Measurements from ENCODE around the gene ADARB2. TPM values are rescaled to one million over a fixed set of nuclear protein-coding genes. Genes with fewer than 3 reads are reported as not detected.

The ADARB2 gene
- total RNA-seq, 1 donor from 2014 or later: 0.22 TPM

DNA sequence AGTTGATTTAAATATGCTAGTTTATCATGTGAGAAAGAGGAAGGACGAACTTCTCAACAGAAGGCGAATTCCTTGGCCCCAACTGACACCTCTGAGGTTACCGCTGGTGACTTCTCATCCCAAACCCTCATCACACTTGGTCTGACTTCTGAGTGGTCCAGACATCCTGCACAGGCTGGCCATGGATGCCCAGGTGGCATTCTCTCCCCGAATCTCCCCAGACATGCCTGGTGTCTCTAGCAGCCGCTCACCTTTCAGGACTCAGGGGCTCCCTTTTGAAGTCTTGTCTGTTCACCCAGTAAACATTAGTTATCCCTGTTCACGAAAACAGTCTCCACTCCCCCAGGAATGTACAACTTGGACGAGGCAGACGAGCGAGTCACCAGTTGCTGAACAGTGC, 157.7 kb downstream of the ADARB2 start:
- ATAC-seq (no peak), DNase-seq (no peak)
- intact Hi-C loops (cut with micrococcal nuclease): no loop called here

GRCh38 chr10:1579141-1579491, 158.2 kb downstream of the ADARB2 start:
- intact Hi-C loops (cut with micrococcal nuclease): no loop called here
- DNase-seq (no peak), ATAC-seq (no peak)

- intact Hi-C loops (cut with micrococcal nuclease): no loop called here
- DNase-seq: no peak
- no peak for ATAC-seq
Observed at GRCh38 chr10:1578392-1579140, 158.8 kb downstream of the ADARB2 start.

DNA sequence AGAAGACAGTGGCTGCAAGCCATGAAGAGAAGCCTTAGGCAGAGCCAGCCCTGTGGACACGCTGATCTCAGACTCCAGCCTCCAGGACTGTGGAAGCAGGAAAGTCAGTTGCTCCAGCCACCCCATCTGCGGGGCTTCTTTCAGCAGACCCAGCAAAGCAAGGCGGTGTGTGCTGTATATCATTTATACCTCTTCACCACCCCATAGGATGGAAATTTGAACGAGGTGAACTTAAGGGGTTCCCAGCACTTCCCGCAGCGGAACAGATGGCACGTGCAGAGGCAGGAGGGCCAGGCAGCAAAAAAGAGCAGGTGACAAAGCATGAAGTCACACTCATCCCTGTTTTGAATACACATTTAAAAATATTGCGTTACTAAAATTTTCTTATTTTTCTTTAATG, 159.4 kb downstream of the ADARB2 start:
- no peak for ATAC-seq
- DNase-seq: no peak
- intact Hi-C loops (cut with micrococcal nuclease): no loop called here

DNA sequence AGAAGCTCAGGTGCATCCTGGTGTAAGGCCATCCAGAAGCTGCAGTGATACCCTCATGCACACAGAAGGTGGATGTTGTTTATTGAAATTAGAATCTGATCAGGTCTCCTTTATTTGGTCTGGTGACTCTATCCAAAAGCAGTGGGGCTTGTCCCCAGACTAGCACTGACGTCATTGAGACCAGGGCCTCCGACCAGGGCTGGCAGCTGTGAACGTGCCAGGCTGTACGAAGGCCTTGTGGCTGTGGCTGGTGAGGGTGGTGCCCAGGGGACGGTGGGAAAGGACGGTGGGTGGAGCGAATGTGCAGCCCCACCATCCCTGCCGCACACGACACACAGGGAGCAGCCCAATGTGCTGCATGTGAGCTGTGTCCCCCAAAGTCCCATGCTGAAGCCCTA, 160.0 kb downstream of the ADARB2 start:
- DNase-seq: no peak
- ATAC-seq: no peak
- intact Hi-C loops (cut with micrococcal nuclease): no loop called here

DNA sequence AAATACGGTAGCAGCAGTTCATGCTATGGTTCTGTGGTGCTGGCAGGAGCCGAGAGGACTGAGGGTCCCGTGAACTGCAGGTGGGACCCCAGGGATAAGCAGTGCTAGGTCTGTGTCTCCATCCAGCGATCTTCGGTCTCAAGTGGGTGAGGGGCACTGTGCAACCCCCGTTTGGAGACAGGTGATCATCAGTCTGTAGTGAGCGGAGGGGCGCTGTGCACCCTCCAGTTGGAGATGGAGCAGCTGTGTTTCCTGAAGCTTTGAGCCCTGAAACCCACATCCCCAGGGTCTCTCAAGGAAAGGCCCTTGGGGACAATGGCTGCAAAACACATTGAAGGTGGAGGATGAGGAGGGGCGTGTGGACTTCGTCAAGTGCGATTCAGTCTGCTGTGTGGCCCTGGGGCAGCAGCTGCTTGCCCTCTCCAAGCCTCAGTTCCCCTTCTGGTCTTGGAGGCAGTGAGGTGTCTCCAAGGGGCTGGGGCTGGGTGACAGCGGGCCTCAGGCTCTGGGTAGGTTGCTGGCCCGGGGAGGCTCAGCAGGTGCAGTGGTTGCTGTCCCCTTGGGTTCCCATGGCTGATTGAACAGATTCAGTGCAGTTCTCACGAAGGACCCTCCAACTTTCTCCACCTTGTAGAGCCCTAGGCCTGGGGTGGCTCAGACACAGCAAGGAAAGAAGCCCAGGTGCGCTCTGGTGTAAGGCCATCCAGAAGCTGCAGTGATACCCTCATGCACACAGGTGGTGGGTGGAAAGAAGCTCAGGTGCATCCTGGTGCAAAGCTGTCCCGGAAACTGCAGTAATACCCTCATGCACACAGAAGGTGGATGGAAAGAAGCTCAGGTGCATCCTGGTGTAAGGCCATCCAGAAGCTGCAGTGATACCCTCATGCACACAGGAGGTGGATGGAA, 160.6 kb downstream of the ADARB2 start:
- ATAC-seq: no peak

DNA sequence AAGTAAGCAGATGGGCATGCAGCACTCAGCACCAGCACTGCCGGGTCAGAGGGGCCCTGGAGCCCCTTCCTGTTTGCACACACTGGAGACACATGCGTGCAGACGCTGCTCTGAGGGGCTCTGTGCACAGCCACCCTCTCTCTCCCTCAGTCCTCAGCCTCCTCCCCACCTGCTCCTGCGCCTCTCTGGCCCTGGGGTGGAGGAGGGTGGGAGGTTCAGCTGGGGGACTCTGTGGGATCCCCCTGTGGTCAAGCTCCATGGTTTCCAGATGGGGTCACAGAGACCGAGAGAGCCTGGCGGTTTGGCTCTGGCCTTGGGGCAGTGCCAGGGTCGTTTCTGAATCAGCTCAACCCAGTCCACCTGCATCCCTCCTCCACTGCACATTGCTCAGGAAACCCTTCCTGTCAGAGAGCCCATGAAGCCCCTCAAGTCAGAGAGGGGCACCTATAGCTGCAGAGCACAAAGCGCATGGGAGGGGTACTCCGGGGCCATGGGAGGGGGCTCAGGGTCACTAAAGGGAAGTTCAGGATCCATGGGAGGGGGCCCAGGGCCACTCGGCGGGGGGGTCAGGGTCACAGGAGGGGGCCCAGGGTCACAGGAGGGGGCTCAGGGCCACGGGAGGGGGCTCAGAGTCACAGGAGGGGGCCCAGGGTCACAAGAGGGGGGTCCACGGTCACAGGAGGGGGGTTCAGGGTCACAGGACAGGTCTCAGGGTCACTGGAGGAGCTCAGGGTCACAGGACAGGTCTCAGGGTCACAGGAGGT, 161.7 kb downstream of the ADARB2 start:
- no peak for DNase-seq
- intact Hi-C loops (cut with micrococcal nuclease): no loop called here
- ATAC-seq: no peak

More for the DNA sequence above, 160.6 kb downstream of the ADARB2 start:
- intact Hi-C loops (cut with micrococcal nuclease): no loop called here
- no peak for DNase-seq

- ATAC-seq: no peak
- intact Hi-C loops (cut with micrococcal nuclease): no loop called here
- DNase-seq: no peak
Observed at GRCh38 chr10:1574719-1575118, 162.6 kb downstream of the ADARB2 start.

GRCh38 chr10:1573981-1574380, 163.3 kb downstream of the ADARB2 start:
- DNase-seq: no peak
- no peak for ATAC-seq
- intact Hi-C loops (cut with micrococcal nuclease): no loop called here

GRCh38 chr10:1573334-1573969, 163.9 kb downstream of the ADARB2 start:
- DNase-seq: no peak
- ATAC-seq: no peak
- intact Hi-C loops (cut with micrococcal nuclease): no loop called here

DNA sequence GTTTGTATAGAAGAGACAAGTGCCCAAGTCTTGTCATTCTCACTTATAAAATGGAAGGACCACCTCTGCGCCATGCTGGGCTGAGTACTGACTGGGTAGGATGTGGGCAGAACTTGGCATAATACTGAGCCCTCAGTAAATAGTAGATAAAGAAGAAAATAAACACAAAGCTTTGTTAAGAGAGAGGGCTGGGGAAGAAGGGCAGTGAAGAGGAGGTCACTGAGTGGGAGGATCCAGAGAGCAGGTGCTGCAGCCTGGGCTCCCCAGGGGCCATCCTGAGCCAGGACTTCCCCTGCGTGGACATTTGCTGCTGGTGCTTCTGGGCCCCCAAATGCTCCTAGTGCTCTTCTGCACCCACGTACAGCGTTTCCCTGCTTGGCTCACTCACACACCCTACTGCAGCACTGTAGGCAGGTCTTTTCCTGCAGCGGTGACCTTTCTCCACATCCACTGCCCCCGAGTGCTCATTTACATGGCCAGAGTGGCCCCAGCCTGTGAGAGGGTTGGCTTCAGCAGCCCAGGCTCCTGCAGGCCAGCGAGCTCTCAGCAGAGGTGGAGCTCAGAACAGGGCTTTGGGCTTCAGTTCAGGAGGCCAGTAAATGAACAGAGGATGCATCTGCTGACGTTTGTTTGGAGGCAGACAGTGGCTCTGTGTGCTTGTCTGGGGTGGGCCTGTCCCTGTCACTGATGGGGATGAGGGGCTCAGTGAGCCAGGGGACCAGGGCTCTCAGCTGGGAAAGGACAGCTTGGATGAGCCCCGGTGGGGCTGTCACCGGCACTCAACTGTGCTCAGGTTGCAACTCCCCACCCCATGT, 164.6 kb downstream of the ADARB2 start:
- intact Hi-C loops (cut with micrococcal nuclease): no loop called here
- no peak for DNase-seq
- no peak for ATAC-seq

DNA sequence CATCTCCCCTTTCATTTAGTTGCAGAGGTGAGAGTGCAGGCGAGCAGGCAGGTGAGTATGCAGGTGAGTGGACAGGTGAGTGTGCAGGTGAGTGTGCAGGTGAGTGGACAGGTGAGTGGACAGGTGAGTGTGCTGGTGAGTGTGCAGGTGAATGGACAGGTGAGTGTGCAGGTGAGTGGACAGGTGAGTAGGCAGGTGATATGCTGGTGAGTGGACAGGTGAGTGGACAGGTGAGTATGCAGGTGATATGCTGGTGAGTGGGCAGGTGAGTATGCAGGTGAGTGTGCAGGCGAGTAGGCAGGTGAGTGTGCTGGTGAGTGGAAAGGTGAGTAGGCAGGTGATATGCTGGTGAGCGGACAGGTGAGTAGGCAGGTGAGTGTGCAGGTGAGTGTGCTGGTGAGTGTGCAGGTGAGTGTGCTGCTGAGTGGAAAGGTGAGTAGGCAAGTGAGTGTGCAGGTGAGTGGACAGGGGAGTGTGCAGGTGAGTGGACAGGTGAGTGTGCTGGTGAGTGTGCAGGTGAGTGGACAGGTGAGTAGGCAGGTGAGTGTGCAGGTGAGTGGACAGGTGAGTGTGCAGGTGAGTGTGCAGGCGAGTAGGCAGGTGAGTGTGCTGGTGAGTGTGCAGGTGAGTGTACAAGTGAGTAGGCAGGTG, 165.6 kb downstream of the ADARB2 start:
- ATAC-seq (no peak), DNase-seq (no peak)
- intact Hi-C loops (cut with micrococcal nuclease): no loop called here

GRCh38 chr10:1570416-1571051, 166.8 kb downstream of the ADARB2 start:
- ATAC-seq (no peak), DNase-seq (no peak)
- intact Hi-C loops (cut with micrococcal nuclease): no loop called here

DNA sequence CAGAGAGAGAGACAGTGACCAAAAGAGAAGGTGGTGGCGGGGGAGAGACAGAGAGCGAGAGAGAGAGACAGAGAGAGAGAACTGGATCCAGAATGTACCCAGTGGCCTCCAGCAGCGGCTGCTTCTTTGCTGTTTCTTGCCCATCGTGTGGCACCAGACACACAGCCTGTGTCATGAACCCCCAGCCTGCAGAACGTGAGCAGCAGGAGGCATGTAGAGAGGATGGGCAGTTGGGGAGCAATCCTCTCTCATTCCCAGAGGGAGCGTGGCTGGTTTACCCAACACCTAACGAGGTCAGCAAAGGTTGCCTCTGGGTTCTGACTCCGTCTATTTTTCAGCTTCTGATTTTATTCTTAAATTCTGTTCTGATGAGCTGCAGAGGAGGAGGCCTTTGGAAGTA, 168.1 kb downstream of the ADARB2 start:
- ATAC-seq (no peak), DNase-seq (no peak)
- intact Hi-C loops (cut with micrococcal nuclease): no loop called here

DNA sequence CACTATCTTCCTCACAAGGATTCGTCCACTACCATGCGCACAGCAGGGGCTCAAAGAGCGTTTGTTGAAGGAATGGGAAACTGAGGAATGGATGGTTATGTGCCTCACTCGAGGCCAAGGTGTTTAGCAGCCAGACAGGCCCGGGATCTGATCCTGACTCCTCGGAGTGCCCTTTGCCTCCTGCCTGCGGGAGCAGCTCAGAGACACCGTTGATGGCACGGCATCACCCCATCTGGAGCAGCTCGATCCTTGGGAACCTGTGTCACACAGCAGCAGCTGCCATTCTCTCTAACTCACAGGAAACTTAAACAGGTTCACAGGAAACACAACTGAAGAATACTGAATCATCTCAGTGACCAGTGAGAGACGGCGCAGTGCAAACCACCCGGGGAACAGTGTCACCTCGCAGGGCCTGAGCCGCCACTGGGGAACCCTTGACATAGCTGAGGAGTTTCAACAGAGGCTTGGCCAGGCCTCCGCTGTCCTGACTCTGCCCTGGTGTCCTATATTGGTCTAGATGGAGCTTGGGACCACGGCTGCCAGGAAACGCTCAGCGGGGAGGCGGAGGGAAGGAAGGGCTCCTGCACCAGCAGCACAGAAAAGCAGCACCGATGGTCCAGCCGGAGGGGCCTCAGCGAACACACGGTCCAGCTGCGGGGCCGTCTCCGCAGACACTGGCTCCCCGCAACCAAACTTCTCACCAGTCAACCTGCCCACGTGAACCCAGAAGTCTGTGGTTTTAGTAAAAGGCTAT, 169.4 kb downstream of the ADARB2 start:
- intact Hi-C loops (cut with micrococcal nuclease): no loop called here
- ATAC-seq: no peak
- no peak for DNase-seq

GRCh38 chr10:1567152-1567551, 170.2 kb downstream of the ADARB2 start:
- intact Hi-C loops (cut with micrococcal nuclease): no loop called here
- no peak for DNase-seq

GRCh38 chr10:1564791-1565190, 172.5 kb downstream of the ADARB2 start:
- ATAC-seq (no peak), DNase-seq (no peak)
- intact Hi-C loops (cut with micrococcal nuclease): no loop called here

More at GRCh38 chr10:1567152-1567551, 170.2 kb downstream of the ADARB2 start:
- no peak for ATAC-seq

Data from left ventricle myocardium superior (tissue), 1 donor.